Osteocyte (in vitro differentiated cells): ENCODE data around the gene GIPC1. TPM values are rescaled to one million over a fixed set of nuclear protein-coding genes. Genes with fewer than 3 reads are reported as not detected.

Experiments
- DNase-seq: peaks from one replicate; pipeline ENCODE4 v3.0.0; 2021; ENCODE audit warnings: mixed read lengths; ENCODE audit not compliant: unreplicated experiment; ENCODE audit errors: extremely low spot score
- H3K27ac Mint-ChIP-seq: one replicate; pipeline ENCODE4 v1.8.0; 2021; ENCODE audit warnings: mild to moderate bottlenecking, mixed read lengths; ENCODE audit not compliant: unreplicated experiment
- H3K27me3 Mint-ChIP-seq: one replicate; pipeline ENCODE4 v1.8.0; 2021; ENCODE audit warnings: mixed read lengths; ENCODE audit not compliant: unreplicated experiment
- H3K36me3 Mint-ChIP-seq: one replicate; pipeline ENCODE4 v1.8.0; 2021; ENCODE audit warnings: mixed read lengths; ENCODE audit not compliant: unreplicated experiment
- H3K4me1 Mint-ChIP-seq: one replicate; pipeline ENCODE4 v1.8.0; 2021; ENCODE audit warnings: mixed read lengths; ENCODE audit not compliant: unreplicated experiment
- H3K4me3 Mint-ChIP-seq: one replicate; pipeline ENCODE4 v1.8.0; 2021; ENCODE audit warnings: mild to moderate bottlenecking, moderate library complexity, mixed read lengths; ENCODE audit not compliant: unreplicated experiment
- H3K9me3 Mint-ChIP-seq: one replicate; pipeline ENCODE4 v1.8.0; 2021; ENCODE audit warnings: mixed read lengths; ENCODE audit not compliant: unreplicated experiment
- CTCF ChIP-seq: fragments of 200-600 bp; sonication (generic); IDR thresholded peaks from 2 replicates; pipeline ENCODE4 v1.5.0; 2021; ENCODE audit warnings: antibody characterized with exemption, mild to moderate bottlenecking, moderate library complexity
- long read RNA-seq: library from polyadenylated mRNA; unstranded; transcript quantifications from one replicate; pipeline ENCODE4 v2.0.0, GENCODE V29; 2021
- total RNA-seq: library from RNA; stranded (reverse); gene quantifications from 2 replicates; pipeline ENCODE4 v1.2.1, GENCODE V29; 2021

GIPC1 gene, protein sequence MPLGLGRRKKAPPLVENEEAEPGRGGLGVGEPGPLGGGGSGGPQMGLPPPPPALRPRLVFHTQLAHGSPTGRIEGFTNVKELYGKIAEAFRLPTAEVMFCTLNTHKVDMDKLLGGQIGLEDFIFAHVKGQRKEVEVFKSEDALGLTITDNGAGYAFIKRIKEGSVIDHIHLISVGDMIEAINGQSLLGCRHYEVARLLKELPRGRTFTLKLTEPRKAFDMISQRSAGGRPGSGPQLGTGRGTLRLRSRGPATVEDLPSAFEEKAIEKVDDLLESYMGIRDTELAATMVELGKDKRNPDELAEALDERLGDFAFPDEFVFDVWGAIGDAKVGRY
- 89.0 and 90.3 TPM in 2 replicates for total RNA-seq
- long read RNA-seq = 0 reads

DNA sequence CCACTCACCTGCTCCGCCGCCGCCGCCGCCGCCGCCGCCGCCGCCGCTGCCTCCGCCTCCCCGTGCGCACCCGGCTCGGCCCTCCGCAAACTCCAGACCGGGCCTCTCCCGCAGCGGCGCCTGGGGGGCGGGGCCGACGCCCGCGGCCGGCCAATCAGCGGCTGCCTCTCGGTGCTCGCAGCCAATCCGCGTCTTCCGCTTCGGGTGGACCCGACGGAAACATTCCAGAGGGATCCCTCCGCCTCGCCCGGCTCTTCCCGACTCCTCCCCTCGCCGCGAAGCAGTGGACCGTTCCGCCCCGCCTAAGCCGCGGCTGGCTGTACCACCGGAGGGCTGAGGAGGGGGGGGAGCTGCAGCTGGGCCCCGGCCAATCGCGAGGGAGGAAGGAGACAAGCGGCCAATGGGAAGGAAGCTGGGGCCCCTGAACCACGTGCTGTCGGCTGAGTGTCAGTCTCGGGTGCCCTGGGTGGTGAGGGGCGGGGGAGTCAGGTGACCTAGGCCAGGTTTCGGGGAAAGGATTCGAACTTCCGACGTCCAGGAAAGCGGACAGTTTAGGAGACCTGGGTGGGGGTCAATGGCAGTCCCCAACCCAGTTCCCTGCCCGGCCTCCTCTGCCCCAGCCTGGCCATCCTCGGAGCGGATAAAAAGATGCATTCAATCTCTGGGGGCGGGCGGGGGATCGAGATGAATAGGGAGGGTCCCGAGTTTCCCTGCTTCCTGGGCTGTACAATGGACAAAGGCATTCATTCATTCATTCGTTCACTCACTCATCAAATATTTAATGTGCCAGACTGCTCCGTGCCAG is at the start of gene GIPC1:
Gene GIPC1, minus strand, starts transcription at position 99 of the 805 bp plus-strand sequence. CDS start 13,151 bp downstream, outside the sequence.
- H3K9me3 Mint-ChIP-seq = no peaks in the 10 kb centered on the region
- DNase-seq = peak; percentile 99
- TF ChIP-seq CTCF = no peak
- H3K27ac Mint-ChIP-seq = peak within 1 kb of the TSS; percentile 84
- peaks cover 11% of the 10 kb centered on the region for H3K36me3 Mint-ChIP-seq
- no peaks in the 10 kb centered on the region for H3K27me3 Mint-ChIP-seq
- peaks cover 29% of the 10 kb centered on the region for H3K4me1 Mint-ChIP-seq
- H3K4me3 Mint-ChIP-seq = peak within 1 kb of the TSS; percentile 85

DNA sequence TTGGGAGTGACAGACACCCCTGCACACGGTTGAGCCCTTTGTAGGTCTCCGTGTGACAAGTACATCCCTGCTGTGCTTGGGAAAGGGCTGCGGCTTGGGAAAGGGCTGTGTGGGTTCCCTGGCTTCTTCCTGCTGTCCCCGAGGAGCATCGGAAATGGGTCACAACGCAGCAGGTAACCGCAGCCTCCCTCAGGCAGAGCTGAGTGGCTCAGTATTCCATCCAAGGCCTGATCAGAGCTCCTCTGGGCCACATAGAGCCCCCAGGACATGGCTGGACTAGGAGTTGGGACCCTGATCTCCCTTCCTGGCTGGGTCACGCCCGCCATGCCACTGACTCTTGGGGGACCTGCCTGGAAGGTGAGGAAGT is 49.8 kb upstream of the GIPC1 start:
- peak overlapping the region; percentile 67 for H3K27ac Mint-ChIP-seq
- no peaks in the 10 kb centered on the region for H3K27me3 Mint-ChIP-seq
- H3K36me3 Mint-ChIP-seq = no peaks in the 10 kb centered on the region
- no peak overlapping the region for H3K4me3 Mint-ChIP-seq
- peaks cover 49% of the 10 kb centered on the region for H3K4me1 Mint-ChIP-seq
- no peak for DNase-seq
- no peaks in the 10 kb centered on the region for H3K9me3 Mint-ChIP-seq
- TF ChIP-seq CTCF = no peak

DNA sequence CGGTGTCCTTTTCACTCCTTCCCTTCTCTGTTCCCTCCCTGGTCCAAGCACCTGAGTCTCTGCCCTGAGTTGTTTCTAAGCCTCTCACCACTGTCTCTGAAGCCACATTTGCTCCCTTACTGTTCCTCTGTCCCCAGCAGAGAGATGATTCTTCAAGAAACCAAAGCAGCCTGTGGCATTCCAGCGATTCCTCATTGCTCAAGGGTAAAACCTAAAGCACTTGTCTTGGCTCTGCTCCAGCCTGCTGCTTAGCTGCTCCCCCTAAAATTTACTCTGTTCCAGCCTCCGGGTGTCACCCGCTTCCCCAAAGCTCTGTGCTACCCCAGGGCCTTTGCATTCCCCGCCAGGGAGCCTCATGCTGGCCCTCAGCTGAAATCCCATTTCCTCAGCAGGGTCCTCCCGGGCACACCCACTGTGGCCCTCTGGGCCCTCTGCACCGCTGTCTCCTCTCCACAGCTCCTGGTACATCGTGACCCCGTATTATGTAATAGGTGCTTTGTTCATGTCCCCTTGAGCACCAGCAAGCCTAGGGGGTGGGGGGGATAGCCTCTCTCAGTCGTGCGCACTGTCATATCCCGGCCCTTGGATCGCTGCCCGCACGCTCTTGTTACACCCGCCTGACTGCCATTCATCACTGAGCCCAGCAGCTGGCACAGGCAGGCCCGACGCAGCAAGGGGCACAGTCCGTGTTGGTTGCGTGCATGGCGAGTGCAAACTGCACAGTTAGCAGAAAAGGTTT is 49.2 kb upstream of the GIPC1 start:
- Mint-ChIP-seq H3K27ac (peak overlapping the region; percentile 79), H3K36me3 (no peaks in the 10 kb centered on the region), H3K4me3 (no peak overlapping the region), H3K9me3 (no peaks in the 10 kb centered on the region), H3K4me1 (peaks cover 47% of the 10 kb centered on the region), H3K27me3 (no peaks in the 10 kb centered on the region)
- no peak for TF ChIP-seq CTCF
- DNase-seq = no peak

- no peak for TF ChIP-seq CTCF
- peaks cover 47% of the 10 kb centered on the region for H3K4me1 Mint-ChIP-seq
- H3K4me3 Mint-ChIP-seq = no peak overlapping the region
- no peaks in the 10 kb centered on the region for H3K36me3 Mint-ChIP-seq
- no peak for DNase-seq
- H3K27me3 Mint-ChIP-seq = no peaks in the 10 kb centered on the region
- peak overlapping the region; percentile 34 for H3K27ac Mint-ChIP-seq
- H3K9me3 Mint-ChIP-seq = no peaks in the 10 kb centered on the region
Measured at GRCh38 chr19:14544047-14544446, 48.1 kb upstream of the GIPC1 start.
